Ovary (tissue), 3 donors: Measurements from ENCODE around the gene KCNMA1.

Source experiments
- EP300 ChIP-seq: sonication (generic); formaldehyde crosslinking; IDR thresholded peaks from one replicate; pipeline ENCODE4 v1.6.1; 2017; ENCODE audit warnings: antibody characterized with exemption
- POLR2A ChIP-seq: fragments of 450-650 bp; IDR thresholded peaks from one replicate; pipeline ENCODE4 v1.6.1; 2017; ENCODE audit warnings: antibody characterized with exemption, mild to moderate bottlenecking, moderate library complexity
- TF ChIP-seq, protein P1 (sequence below), 3 donors: fragments of 450-650 bp in 2 of 3; fragments of 200-600 bp in 1 of 3; IDR thresholded peaks; one replicate each; pipeline versions ENCODE4 v1.5.1 to v1.8.0; 2016 to 2022; ENCODE audit warnings: antibody characterized with exemption in 3 of 3, mild to moderate bottlenecking in 1 of 3
- donor health status: DM: no; HTN: no; CAD: no.

DNA sequence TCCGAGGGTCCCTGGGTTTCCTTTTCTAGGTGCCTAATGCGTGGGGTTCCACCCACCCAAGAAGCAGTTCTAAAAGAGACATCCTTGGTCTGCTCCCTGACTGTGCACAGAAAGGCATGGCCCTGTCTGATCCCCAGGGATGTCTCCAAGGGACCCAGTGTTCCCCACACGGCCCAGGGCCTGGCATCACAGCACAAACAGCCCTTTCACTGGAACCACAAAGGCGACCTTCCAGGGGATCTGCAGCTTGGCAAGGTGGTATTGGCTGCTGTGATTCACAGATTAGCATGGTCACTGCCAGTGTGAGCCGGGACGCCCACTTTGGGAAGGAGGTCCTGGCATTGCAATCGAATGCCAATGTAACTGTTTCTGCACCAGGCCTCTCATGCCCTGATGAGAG is 6.4 kb downstream of the KCNMA1 start:
- TF ChIP-seq, protein P1, sequence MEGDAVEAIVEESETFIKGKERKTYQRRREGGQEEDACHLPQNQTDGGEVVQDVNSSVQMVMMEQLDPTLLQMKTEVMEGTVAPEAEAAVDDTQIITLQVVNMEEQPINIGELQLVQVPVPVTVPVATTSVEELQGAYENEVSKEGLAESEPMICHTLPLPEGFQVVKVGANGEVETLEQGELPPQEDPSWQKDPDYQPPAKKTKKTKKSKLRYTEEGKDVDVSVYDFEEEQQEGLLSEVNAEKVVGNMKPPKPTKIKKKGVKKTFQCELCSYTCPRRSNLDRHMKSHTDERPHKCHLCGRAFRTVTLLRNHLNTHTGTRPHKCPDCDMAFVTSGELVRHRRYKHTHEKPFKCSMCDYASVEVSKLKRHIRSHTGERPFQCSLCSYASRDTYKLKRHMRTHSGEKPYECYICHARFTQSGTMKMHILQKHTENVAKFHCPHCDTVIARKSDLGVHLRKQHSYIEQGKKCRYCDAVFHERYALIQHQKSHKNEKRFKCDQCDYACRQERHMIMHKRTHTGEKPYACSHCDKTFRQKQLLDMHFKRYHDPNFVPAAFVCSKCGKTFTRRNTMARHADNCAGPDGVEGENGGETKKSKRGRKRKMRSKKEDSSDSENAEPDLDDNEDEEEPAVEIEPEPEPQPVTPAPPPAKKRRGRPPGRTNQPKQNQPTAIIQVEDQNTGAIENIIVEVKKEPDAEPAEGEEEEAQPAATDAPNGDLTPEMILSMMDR (IDR thresholded peaks at IDR 0.05): no peak
- no peak for TF ChIP-seq EP300
- no peak for TF ChIP-seq POLR2A
